Measurements from ENCODE around the gene YJEFN3.

YJEFN3 gene

GRCh38 chr19:19558055-19558454, 29.3 kb downstream of the YJEFN3 start:
- DNase-seq: no peak

- no peak for DNase-seq
These were observed 29.9 kb downstream of the YJEFN3 start for GRCh38 chr19:19558636-19559035.

- no peak for DNase-seq
These were observed 31.2 kb downstream of the YJEFN3 start for GRCh38 chr19:19559931-19560330.

DNA sequence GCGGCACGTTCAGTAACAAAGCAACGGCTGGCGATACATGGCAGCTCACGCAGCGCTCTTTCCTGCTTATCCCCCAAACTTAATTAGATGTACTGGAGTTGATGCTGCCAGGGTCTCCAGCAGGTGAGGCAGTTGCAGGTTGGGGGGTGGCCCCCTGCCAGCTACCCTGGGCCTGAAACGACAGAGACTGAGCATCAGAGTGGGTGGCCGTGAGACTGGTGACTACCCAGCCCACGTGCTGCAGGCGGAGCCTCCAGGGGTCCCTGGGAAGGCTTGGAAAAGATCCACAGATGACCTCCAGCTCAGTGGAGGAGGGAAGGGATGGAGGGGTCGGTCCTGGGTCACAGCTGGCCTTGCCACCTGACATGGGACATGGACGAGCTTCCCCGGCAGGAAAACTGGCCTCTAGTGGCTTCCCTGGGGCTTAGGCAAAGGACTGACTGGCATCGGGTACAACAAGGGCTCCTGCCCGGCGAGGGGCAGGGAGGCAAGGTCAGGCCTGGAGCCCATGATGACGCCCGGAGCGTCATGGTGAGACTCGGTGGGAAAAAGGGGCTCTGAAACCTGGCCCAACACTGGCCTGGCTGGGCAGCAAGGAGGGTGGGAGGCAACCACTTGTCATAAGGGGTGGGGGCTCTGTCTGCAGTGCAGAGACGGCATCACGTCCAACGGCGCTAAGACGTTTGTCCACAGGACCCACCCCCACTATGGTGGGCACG, 33.4 kb downstream of the YJEFN3 start:
- DNase-seq: no peak

DNA sequence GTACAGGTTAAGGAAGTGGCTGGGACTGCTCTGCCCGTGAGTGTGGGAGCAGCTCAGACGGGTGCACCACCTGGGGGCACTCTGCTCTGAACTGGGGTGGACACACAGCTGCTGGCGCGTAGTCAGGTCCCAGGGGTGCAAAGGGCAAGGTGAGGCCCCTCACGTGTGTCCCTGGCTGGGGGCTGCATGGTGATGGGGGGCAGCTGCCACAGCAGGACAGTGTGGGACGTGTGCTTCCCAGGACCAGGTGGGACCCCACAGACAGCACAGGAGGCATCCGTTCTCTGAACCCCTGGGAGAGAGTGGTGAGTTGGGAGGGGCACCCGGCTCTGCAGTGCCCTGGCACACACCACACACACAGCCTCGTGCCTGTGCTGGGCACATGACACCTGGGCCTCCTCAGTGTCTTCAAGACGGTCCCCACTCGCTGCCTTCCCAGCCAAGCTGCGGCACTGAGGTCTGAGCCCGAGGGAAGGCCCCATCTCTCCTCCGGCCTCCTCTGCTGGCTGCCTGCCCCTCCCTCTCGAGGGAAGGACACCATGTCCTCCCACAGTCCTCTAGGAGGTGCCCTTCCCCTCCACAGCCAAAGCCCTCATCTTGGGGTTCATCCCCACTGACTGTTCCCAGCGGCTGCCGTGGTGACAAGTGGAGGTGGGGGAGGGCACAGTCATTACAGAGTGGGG, 34.1 kb downstream of the YJEFN3 start:
- no peak for DNase-seq

DNA sequence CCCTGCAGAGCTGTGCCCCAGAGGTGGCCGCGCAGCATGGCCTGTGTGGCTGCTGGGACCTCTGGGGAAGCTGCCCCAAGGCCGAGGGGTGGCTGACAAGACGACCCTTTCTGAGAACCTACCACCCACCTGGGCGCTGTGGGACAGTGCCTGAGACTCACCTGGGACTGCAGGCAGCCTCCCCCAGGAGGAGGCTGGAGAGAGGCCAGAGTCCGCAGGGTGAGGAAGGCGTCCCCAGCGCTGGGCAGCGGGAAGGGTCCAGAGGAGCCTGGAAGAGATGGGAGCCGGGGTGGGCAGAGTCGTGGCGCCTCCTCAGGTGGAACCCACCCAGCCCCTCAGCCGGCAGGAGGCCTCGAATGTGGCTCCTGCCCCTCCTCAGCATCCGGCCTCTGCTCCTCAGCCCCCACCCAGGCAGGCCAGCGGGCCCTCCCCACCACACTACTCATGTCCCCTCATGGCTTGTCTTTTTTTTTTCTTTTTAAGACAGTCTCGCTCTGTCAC, 34.7 kb downstream of the YJEFN3 start:
- no peak for DNase-seq

DNA sequence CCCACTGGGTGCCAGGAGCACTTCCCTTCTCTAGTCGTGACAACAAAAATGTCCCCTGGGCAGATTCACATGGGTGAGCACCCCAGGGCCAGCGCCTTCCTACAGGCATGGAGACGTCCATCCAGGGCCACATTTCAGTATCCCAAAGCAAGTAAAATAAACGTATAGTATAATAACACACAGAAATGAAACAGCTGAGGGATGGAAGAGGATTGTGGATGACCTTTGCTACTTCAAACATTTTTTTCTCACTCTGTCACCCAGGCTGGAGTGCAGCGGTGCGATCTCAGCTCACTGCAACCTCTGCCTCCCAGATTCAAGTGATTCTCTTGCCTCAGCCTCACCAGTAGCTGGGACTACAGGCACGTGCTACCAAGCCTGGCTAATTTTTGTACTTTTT, 37.6 kb downstream of the YJEFN3 start:
- no peak for DNase-seq

GRCh38 chr19:19567391-19567790, 38.7 kb downstream of the YJEFN3 start:
- DNase-seq: no peak

DNA sequence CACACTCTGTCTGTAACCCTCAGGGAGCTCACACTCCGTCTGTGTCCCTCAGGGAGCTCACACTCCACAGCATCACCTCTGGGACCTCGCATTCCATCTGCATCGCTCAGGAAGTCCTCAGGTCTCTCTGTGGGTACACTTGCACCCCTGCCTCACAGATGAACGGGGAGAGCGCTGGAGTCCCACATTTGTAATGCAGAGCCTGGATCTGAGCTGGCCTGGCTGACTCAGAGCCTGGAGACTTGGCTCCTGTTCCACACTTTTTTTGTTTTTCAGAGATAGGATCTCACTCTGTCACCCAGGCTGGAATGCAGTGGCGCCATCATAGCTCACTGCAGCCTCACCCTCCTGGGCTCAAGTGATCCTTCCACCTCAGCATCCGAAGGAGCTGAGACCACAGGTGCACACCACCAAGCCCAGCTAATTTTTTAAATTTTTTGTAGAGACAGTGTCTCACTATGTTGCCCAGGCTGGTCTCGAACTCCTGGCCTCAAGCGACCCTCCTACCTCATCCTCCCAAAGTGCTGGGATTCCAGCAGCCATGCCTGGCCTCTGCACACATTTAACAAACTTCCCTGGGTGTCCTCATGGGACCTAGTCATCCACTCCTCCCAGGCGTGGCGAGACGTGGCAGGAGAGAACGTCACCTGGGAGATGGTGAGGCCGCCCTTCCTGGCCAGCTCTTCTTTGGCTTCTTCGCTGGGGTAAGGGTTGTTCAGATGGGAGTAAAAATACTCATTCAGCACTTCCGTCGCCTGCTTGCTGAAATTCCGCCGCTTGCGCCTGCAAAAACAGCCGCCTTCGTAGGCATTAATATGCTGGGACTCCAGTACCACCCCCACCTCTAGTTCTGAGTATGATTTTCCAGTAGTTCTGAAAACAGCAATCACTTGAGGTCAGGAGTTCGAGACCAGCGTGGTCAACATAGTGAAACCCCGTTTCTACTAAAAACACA, 40.4 kb downstream of the YJEFN3 start:
- DNase-seq: no peak

GRCh38 chr19:19570571-19570970, 41.9 kb downstream of the YJEFN3 start:
- no peak for DNase-seq

DNA sequence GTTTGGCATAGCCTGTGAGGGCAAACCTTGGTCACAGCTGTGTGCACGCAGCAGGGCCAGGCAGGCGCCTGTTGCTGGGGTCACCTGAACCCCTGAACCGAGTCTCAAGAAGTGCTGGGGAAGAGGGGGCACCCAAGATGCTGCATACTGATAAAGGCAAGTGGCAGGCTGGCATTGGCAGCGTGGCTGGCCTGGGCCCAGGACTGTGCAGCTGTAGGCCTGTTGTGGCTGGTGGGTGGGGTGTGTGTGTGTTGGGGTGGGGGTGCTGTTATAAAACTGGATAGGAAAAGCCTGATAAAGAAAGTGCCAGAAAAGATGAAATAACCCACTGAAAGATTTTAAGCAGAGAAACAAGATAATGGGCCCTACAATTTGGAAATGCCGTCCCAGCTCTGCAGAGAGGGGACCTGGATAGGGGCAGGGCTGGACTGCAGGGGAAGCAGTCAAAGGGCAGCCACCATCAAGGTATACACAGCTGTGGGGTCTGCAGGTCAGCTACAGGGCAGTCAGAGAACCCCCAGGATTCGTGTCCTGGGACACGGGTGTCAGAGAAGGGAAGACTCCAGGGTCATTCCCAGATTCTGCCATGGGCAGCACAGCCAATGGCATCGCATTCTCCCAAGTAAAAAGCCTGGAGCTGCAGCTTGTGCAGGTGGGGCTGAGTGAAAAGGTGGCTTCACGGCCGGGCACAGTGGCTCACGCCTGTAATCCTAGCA, 42.5 kb downstream of the YJEFN3 start:
- no peak for DNase-seq

- no peak for DNase-seq
These were observed 46.7 kb downstream of the YJEFN3 start for GRCh38 chr19:19575411-19575810.

DNA sequence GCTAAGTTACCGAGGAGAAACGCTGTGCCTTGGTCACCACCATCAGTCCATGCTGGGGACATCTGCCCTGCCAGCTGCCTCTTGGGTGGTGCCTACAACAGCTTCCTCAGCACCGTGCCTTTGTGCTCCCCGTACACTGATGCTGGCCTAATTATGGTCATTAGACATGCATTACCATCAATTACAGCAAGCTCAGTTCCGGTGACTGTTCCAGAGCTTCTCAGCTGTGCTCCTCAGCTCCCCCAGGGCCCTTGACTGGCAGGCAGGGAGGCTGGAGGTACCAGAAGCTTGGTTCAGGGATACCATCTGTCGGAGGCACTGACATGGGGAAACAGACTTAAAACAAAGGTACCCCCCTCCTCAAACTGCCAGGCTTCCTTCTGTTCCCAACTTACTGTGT, 49.5 kb downstream of the YJEFN3 start:
- no peak for DNase-seq

DNA sequence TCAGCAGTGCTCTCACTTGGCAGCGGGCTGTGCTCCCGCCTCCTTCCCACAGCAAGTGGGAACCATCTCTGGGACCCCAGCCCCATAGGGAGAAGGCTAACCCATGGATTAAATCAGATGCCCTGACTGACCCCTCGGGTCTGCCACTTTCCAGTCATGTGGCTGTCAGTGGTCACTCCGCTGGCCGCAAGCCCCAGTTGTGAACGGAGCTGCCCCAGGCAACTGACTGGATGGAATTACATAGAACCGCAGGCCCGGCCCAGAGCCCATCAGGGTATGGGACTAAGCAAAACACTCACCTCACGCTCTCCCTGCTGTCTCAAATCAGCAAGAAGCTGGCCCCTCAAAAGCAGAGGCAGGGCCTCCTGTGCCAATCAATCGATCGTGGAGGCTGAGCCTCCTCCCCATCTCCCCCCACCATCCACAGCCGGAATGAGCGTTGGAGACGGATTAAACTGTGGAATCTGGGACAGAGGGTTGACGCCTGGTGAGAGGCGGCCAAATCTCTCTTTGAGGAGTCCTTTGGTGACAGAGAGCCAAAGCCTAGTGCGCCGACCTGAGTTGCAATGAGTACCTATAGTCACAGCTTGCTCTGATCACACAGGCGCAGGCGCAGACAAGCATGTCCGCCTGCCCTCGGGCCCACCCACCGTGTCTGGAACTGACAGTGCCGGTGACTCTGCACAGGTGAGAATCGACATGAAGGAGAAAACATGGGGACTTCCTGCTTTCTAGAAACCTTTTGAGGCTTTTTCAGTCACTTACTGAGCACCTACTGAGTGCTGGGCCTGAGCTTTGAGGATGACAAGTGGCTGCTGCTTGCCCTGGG, 51.0 kb downstream of the YJEFN3 start:
- DNase-seq: no peak

DNA sequence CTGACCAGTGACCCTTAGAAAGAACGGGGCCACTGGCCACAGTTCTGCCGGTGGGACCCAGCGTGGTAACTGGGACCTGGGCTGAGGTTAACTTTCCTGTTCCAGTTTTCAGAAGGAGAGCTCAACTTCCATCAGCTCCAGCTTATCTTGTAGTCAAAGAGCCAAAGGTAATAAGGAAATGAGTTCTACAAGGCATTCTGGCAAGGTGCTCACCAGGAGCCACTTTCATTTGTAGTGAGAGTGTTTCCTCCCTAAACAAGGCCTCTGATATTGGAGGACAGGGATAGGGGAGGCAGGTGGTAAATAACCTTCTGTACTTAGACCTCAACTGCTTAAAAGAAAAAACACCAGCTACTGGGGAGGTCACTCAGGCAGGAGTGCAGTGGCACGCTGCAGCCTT, 51.7 kb downstream of the YJEFN3 start:
- no peak for DNase-seq

- DNase-seq: no peak
These were observed 52.7 kb downstream of the YJEFN3 start for GRCh38 chr19:19581391-19581790.

GRCh38 chr19:19582471-19582870, 53.8 kb downstream of the YJEFN3 start:
- DNase-seq: no peak

DNA sequence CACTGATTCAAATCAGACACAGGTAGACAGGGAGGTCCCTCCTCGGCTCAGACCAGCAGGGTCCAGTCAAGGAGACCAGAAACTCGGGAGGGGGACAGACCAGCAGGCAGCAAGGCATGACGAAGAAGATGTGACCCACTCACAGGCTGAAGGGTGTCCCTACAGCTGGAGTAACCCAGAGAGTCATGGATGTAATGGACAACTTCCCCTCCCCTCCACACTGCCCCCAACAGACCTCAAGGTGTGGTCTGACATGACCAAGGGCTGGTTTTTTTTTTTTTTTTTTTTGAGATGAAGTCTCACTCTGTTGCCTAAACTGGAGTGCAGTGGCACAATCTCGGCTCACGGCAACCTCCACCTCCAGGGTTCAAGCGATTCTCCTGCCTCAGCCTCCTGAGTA, 55.6 kb downstream of the YJEFN3 start:
- no peak for DNase-seq

Data from stimulated activated CD4-positive, alpha-beta T cell treated with anti-CD3 and anti-CD28 coated beads, Interleukin-12 subunit alpha, Interleukin-12 subunit beta, amount 100 ng/mL, for 4 hours (primary cell).